HepG2 (cell line): ENCODE data around the gene KLF16. TPM values are rescaled to one million over a fixed set of nuclear protein-coding genes. Genes with fewer than 3 reads are reported as not detected.

ENCODE experiments used
- ATAD3A ChIP-seq: sonication (generic); formaldehyde crosslinking; IDR thresholded peaks from 2 replicates; pipeline ENCODE4 v1.4.0; 2020; ENCODE audit warnings: missing genetic modification reagents
- CREB3 ChIP-seq: sonication (generic); formaldehyde crosslinking; IDR thresholded peaks from 2 replicates; pipeline ENCODE4 v1.5.0; 2020; ENCODE audit warnings: missing genetic modification reagents
- GTF3A ChIP-seq: sonication (generic); formaldehyde crosslinking; conservative IDR thresholded peaks from 2 replicates; pipeline ENCODE4 v1.4.0; 2020; ENCODE audit warnings: mild to moderate bottlenecking, missing genetic modification reagents
- HCFC1 ChIP-seq: fragments of 150-350 bp; IDR thresholded peaks from 2 replicates; pipeline ENCODE4 v1.6.1; 2014; ENCODE audit warnings: low read depth, low read length
- HES4 ChIP-seq: sonication (generic); formaldehyde crosslinking; IDR thresholded peaks from 2 replicates; pipeline ENCODE4 v1.9.0; 2021; ENCODE audit warnings: mild to moderate bottlenecking, missing genetic modification reagents, borderline replicate concordance
- IRF1 ChIP-seq: sonication (generic); formaldehyde crosslinking; IDR thresholded peaks from 2 replicates; pipeline ENCODE4 v1.4.0; 2020; ENCODE audit warnings: low read depth, mild to moderate bottlenecking, missing genetic modification reagents
- IRF2 ChIP-seq: IDR thresholded peaks from 2 replicates; pipeline ENCODE4 v1.6.1; 2018; ENCODE audit warnings: missing genetic modification reagents, missing compliant biosample characterization
- KDM4B ChIP-seq: sonication (generic); formaldehyde crosslinking; IDR thresholded peaks from 2 replicates; pipeline ENCODE4 v1.4.0; 2020; ENCODE audit warnings: missing genetic modification reagents
- KIAA2018 ChIP-seq: sonication (generic); formaldehyde crosslinking; IDR thresholded peaks from 2 replicates; pipeline ENCODE4 v1.5.0; 2020; ENCODE audit warnings: mild to moderate bottlenecking, missing genetic modification reagents, borderline replicate concordance
- MEIS2 ChIP-seq: sonication (generic); formaldehyde crosslinking; IDR thresholded peaks from 2 replicates; pipeline ENCODE4 v1.9.0; 2021; ENCODE audit warnings: mild to moderate bottlenecking, missing genetic modification reagents
- PCBP2 ChIP-seq: fragments of 200-400 bp; formaldehyde crosslinking; optimal IDR thresholded peaks from 2 replicates; pipeline ENCODE3; 2018; ENCODE audit warnings: low read length, low read depth; ENCODE audit not compliant: poor library complexity, severe bottlenecking
- ZNF260 ChIP-seq: sonication (generic); formaldehyde crosslinking; IDR thresholded peaks from 2 replicates; pipeline ENCODE4 v1.4.0; 2020; ENCODE audit warnings: missing genetic modification reagents, low read depth, mild to moderate bottlenecking, borderline replicate concordance
- ZNF280B ChIP-seq: sonication (generic); formaldehyde crosslinking; IDR thresholded peaks from 2 replicates; pipeline ENCODE4 v1.5.0; 2020; ENCODE audit warnings: missing genetic modification reagents, mild to moderate bottlenecking, borderline replicate concordance
- ZNF790 ChIP-seq: sonication (generic); formaldehyde crosslinking; IDR thresholded peaks from 2 replicates; pipeline ENCODE4 v1.8.0; 2022; ENCODE audit warnings: missing genetic modification reagents, mild to moderate bottlenecking, borderline replicate concordance
- ZSCAN21 ChIP-seq: sonication (generic); formaldehyde crosslinking; IDR thresholded peaks from 2 replicates; pipeline ENCODE4 v1.8.0; 2022; ENCODE audit warnings: mild to moderate bottlenecking, missing genetic modification reagents, moderate library complexity, borderline replicate concordance
- polyA plus RNA-seq, 8 experiments: library from polyadenylated mRNA; depleted of rRNA in 3 of 8; stranded (reverse) in 7 of 8; unstranded in 1 of 8; fragments of >200 nt; fragmentation: Illumina TruSeq in 4 of 8; extraction: Trizol in 4 of 8; gene quantifications; 2 replicates each; pipeline versions ENCODE4 v1.2.1 to v1.2.3, GENCODE V29; 2011 to 2016; ENCODE audit warnings: low read depth in 4 of 8, missing spikeins in 1 of 8, mixed read lengths in 1 of 8; ENCODE audit not compliant: insufficient read depth in 1 of 8
- total RNA-seq, 5 experiments: library from RNA; depleted of rRNA; stranded (reverse); fragments of >200 nt; fragmentation: Illumina TruSeq; extraction: Trizol; gene quantifications; 2 replicates each; pipeline ENCODE4 v1.2.3, GENCODE V29; 2016; ENCODE audit warnings: low read depth in 1 of 5

KLF16 gene
- total and polyA plus RNA-seq, 2 of the 13 experiments (the other 11 are each of a cell fraction or from before 2014, with no cell fraction given): 3.5 to 6.7 TPM

- TF ChIP-seq ZNF280B (peak; percentile 55; the same call in 1 of the 2 replicates), IRF2 (CRISPR knock-in tag) (peak; percentile 14), ATAD3A (CRISPR knock-in tag) (no peak), HCFC1 (peak; percentile 95), KDM4B (no peak; the same call in 1 of the 2 replicates), HES4 (CRISPR knock-in tag) (peak; percentile 70; the same call in 1 of the 2 replicates), ZSCAN21 (CRISPR knock-in tag) (no peak), ZNF260 (CRISPR knock-in tag) (no peak), ZNF790 (CRISPR knock-in tag) (peak; percentile 42; the same call in 1 of the 2 replicates), MEIS2 (CRISPR knock-in tag) (no peak), CREB3 (CRISPR knock-in tag) (no peak), GTF3A (0 out of 2 replicates have a peak, but pooled peaks have one; percentile 63), PCBP2 (no peak), KIAA2018 (CRISPR knock-in tag) (no peak), IRF1 (CRISPR knock-in tag) (no peak)
These were observed 41.9 kb upstream of the KLF16 start, which contains the start of the genes ADAT3 and SCAMP4 (continued) for GRCh38 chr19:1905110-1905862.
